Left ventricle myocardium inferior (tissue), 1 donor: Measurements from ENCODE around the gene DIDO1. TPM values are rescaled to one million over a fixed set of nuclear protein-coding genes. Genes with fewer than 3 reads are reported as not detected.

Source experiments
- DNase-seq: peaks from one replicate; pipeline ENCODE4 v3.0.0-alpha.2; 2020
- H3K27ac ChIP-seq: fragments of 200-600 bp; replicated peaks from 2 replicates; pipeline ENCODE4 v1.8.0; 2021
- H3K27me3 ChIP-seq: fragments of 200-600 bp; 2 replicates; pipeline ENCODE4 v1.8.0; 2021; ENCODE audit warnings: low read depth
- H3K36me3 ChIP-seq: fragments of 200-600 bp; 2 replicates; pipeline ENCODE4 v1.8.0; 2021
- H3K4me1 ChIP-seq: fragments of 200-600 bp; 2 replicates; pipeline ENCODE4 v1.8.0; 2021
- H3K4me3 ChIP-seq: fragments of 200-600 bp; 2 replicates; pipeline ENCODE4 v1.8.0; 2021; ENCODE audit warnings: mild to moderate bottlenecking, moderate library complexity
- H3K9me3 ChIP-seq: fragments of 200-600 bp; replicated peaks from 2 replicates; pipeline ENCODE4 v1.8.0; 2021
- CTCF ChIP-seq: fragments of 200-600 bp; IDR thresholded peaks from 2 replicates; pipeline ENCODE4 v1.8.0; 2021; ENCODE audit warnings: antibody characterized with exemption, mild to moderate bottlenecking, borderline replicate concordance
- intact Hi-C: fragments of 100-400 bp; cut with micrococcal nuclease; formaldehyde crosslinking; loops from one replicate; pipeline ENCODE4 v1.11.0; 2022
- long read RNA-seq: library from polyadenylated mRNA; unstranded; transcript quantifications from one replicate; pipeline ENCODE4 v2.0.0, GENCODE V29; 2021
- total RNA-seq: library from RNA; stranded (reverse); fragmentation: NEBNext Ultra II Directional; extraction: Animal tissue kit (Norgen Biotek cat#: 25700); gene quantifications from one replicate; pipeline ENCODE4 v1.2.1, GENCODE V29; 2021
- donor health status: DM: no; HTN: yes; CAD: no; lungs with severe emphysema.

The DIDO1 gene
- total RNA-seq, result 37.0 TPM
- long read RNA-seq, transcript DIDO1-205 (6 exons, 2,833 nt), result minor isoform, 6 of 60 reads
- long read RNA-seq, transcript DIDO1-202 (6 exons, 2,707 nt), result major isoform, 27 of 60 reads
- long read RNA-seq, partial matches to known transcripts, result 10 of 60 reads
- long read RNA-seq, other reads (novel, unspliced or antisense), result 17 of 60 reads

DNA sequence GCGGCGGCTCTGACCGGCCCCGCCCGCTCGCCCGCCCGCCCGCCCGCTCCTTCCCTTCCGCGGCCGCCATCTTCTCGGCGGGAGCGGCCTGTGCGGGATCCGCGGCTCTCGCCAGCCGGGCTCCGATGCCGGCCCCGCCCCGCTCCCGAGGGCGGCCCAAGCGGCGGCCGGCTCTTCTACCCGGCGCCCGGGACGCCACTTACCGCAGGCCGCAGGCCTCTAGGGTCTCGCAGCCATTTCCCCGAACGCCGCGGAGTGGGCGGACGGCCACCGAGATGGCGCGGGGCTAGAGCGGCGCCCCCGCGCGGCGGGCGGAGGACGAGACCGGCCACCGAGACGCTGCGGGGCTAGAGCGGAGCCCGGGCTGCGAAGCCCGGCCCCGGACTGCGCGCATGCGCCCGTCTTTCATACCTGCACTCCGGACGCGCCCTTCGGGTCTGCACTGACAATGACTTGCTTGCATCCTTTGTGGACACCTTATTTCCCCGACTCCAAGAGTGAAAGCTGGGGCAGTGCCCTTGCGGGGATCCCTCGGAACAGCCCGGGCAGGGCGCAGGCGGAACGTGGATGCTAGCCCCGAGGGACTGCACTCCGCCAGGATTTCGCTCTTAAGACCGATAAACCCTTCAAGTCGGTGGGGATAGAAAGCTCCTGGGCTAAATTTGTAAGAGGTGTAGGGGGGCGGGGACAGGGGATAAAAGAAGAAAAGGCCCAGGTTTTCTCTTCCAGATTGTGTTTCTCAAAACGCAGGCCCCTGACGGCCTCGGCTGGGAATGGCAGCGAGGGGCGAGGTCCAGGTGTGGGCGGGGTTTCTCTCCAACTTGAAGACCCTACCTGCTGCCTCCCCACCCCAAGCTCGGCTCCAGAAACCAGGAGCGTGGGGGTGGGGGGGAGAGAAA, at the start of gene DIDO1:
Gene DIDO1, minus strand, starts transcription at position 277 of the 899 bp plus-strand sequence.
- Histone ChIP-seq H3K4me1 (peaks cover 92% of the 10 kb centered on the region), H3K4me3 (peak within 1 kb of the TSS; percentile 90), H3K27me3 (no peaks in the 10 kb centered on the region), H3K27ac (peak within 1 kb of the TSS; percentile 96), H3K36me3 (no peaks in the 10 kb centered on the region), H3K9me3 (no peaks in the 10 kb centered on the region)
- intact Hi-C loops, result no loop called here
- peak; percentile 89 for DNase-seq
- peak; percentile 88 for TF ChIP-seq CTCF

- no peak overlapping the region for H3K27ac ChIP-seq
- no peak overlapping the region for H3K4me3 ChIP-seq
- peaks cover 93% of the 10 kb centered on the region for H3K27me3 ChIP-seq
- intact Hi-C loops, result no loop called here
- no peak for TF ChIP-seq CTCF
- H3K9me3 ChIP-seq, result no peaks in the 10 kb centered on the region
- no peaks in the 10 kb centered on the region for H3K36me3 ChIP-seq
- peaks cover 10% of the 10 kb centered on the region for H3K4me1 ChIP-seq
- no peak for DNase-seq
These were observed 49.0 kb upstream of the DIDO1 start for GRCh38 chr20:62975251-62975760.

GRCh38 chr20:62972845-62973745, 46.8 kb upstream of the DIDO1 start:
- H3K4me3 ChIP-seq, result peak overlapping the region; percentile 59
- TF ChIP-seq CTCF, result no peak
- peaks cover 15% of the 10 kb centered on the region for H3K4me1 ChIP-seq
- H3K27ac ChIP-seq, result no peak overlapping the region
- peaks cover 90% of the 10 kb centered on the region for H3K27me3 ChIP-seq
- no peaks in the 10 kb centered on the region for H3K36me3 ChIP-seq
- no peaks in the 10 kb centered on the region for H3K9me3 ChIP-seq
- no peak for DNase-seq
- intact Hi-C loops, result no loop called here

GRCh38 chr20:62971950-62972844, 45.9 kb upstream of the DIDO1 start:
- peak; percentile 84 for DNase-seq
- intact Hi-C loops, result no loop called here
- Histone ChIP-seq H3K4me1 (peaks cover 15% of the 10 kb centered on the region), H3K27me3 (peaks cover 86% of the 10 kb centered on the region), H3K4me3 (peak overlapping the region; percentile 59), H3K27ac (no peak overlapping the region), H3K36me3 (no peaks in the 10 kb centered on the region), H3K9me3 (no peaks in the 10 kb centered on the region)
- peak; percentile 86 for TF ChIP-seq CTCF
